HL-60 (cell line): ENCODE data around the gene SLC25A12.

ENCODE experiments used
- DNase-seq, 2 experiments: peaks; one replicate each; pipeline ENCODE4 v3.0.0-alpha.2; 2010 to 2020; ENCODE audit warnings: low read depth in 1 of 2, low spot score in 1 of 2
- H3K27ac ChIP-seq: fragments of 250-450 bp; sonication (Bioruptor Pico); replicated peaks from 2 replicates; pipeline ENCODE4 v1.5.1; 2020; ENCODE audit warnings: mild to moderate bottlenecking, moderate library complexity
- H3K27me3 ChIP-seq: fragments of 250-450 bp; sonication (Bioruptor Pico); 2 replicates; pipeline ENCODE4 v1.5.1; 2021; ENCODE audit warnings: mild to moderate bottlenecking, moderate library complexity; ENCODE audit not compliant: insufficient read depth, poor library complexity, severe bottlenecking
- H3K4me3 ChIP-seq: replicated peaks from 2 replicates; pipeline ENCODE4 v1.5.1; 2011; ENCODE audit warnings: mild to moderate bottlenecking, control low read depth, low read length; ENCODE audit not compliant: insufficient read depth
- GABPA ChIP-seq: IDR thresholded peaks from 2 replicates; pipeline ENCODE4 v1.6.1; 2012; ENCODE audit warnings: low read depth
- POLR2AphosphoS5 ChIP-seq: IDR thresholded peaks from 2 replicates; pipeline ENCODE4 v1.6.1; 2012; ENCODE audit warnings: low read depth
- SPI1 ChIP-seq: IDR thresholded peaks from 2 replicates; pipeline ENCODE4 v1.6.1; 2012; ENCODE audit warnings: low read depth, mild to moderate bottlenecking, borderline replicate concordance
- TF ChIP-seq, protein P1 (sequence below): IDR thresholded peaks from one replicate; pipeline ENCODE4 v1.5.1; 2011; ENCODE audit warnings: low read length, control low read depth, inconsistent platforms; ENCODE audit not compliant: insufficient read depth
- TF ChIP-seq, protein P2 (sequence below): IDR thresholded peaks from 2 replicates; pipeline ENCODE4 v1.6.1; 2012; ENCODE audit warnings: low read depth; ENCODE audit not compliant: insufficient replicate concordance

Gene SLC25A12

GRCh38 chr2:171880774-171881173 lies 13.3 kb downstream of the SLC25A12 start:
- Histone ChIP-seq H3K27ac (no peak overlapping the region), H3K4me3 (no peak overlapping the region), H3K27me3 (no peaks in the 10 kb centered on the region)
- TF ChIP-seq POLR2AphosphoS5, result no peak
- TF ChIP-seq SPI1, result no peak
- TF ChIP-seq, protein P1, sequence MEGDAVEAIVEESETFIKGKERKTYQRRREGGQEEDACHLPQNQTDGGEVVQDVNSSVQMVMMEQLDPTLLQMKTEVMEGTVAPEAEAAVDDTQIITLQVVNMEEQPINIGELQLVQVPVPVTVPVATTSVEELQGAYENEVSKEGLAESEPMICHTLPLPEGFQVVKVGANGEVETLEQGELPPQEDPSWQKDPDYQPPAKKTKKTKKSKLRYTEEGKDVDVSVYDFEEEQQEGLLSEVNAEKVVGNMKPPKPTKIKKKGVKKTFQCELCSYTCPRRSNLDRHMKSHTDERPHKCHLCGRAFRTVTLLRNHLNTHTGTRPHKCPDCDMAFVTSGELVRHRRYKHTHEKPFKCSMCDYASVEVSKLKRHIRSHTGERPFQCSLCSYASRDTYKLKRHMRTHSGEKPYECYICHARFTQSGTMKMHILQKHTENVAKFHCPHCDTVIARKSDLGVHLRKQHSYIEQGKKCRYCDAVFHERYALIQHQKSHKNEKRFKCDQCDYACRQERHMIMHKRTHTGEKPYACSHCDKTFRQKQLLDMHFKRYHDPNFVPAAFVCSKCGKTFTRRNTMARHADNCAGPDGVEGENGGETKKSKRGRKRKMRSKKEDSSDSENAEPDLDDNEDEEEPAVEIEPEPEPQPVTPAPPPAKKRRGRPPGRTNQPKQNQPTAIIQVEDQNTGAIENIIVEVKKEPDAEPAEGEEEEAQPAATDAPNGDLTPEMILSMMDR, result no peak
- no peak for TF ChIP-seq GABPA
- TF ChIP-seq, protein P2, sequence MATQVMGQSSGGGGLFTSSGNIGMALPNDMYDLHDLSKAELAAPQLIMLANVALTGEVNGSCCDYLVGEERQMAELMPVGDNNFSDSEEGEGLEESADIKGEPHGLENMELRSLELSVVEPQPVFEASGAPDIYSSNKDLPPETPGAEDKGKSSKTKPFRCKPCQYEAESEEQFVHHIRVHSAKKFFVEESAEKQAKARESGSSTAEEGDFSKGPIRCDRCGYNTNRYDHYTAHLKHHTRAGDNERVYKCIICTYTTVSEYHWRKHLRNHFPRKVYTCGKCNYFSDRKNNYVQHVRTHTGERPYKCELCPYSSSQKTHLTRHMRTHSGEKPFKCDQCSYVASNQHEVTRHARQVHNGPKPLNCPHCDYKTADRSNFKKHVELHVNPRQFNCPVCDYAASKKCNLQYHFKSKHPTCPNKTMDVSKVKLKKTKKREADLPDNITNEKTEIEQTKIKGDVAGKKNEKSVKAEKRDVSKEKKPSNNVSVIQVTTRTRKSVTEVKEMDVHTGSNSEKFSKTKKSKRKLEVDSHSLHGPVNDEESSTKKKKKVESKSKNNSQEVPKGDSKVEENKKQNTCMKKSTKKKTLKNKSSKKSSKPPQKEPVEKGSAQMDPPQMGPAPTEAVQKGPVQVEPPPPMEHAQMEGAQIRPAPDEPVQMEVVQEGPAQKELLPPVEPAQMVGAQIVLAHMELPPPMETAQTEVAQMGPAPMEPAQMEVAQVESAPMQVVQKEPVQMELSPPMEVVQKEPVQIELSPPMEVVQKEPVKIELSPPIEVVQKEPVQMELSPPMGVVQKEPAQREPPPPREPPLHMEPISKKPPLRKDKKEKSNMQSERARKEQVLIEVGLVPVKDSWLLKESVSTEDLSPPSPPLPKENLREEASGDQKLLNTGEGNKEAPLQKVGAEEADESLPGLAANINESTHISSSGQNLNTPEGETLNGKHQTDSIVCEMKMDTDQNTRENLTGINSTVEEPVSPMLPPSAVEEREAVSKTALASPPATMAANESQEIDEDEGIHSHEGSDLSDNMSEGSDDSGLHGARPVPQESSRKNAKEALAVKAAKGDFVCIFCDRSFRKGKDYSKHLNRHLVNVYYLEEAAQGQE, result no peak
- no peak for DNase-seq

- H3K27ac ChIP-seq, result no peak overlapping the region
- H3K27me3 ChIP-seq, result no peaks in the 10 kb centered on the region
- no peak for TF ChIP-seq POLR2AphosphoS5
- TF ChIP-seq, protein P1, result no peak
- TF ChIP-seq SPI1, result no peak
- TF ChIP-seq, protein P2, result no peak
- no peak for TF ChIP-seq GABPA
- no peak for DNase-seq
- no peak overlapping the region for H3K4me3 ChIP-seq
Measured at GRCh38 chr2:171879865-171880264, 14.2 kb downstream of the SLC25A12 start.

DNA sequence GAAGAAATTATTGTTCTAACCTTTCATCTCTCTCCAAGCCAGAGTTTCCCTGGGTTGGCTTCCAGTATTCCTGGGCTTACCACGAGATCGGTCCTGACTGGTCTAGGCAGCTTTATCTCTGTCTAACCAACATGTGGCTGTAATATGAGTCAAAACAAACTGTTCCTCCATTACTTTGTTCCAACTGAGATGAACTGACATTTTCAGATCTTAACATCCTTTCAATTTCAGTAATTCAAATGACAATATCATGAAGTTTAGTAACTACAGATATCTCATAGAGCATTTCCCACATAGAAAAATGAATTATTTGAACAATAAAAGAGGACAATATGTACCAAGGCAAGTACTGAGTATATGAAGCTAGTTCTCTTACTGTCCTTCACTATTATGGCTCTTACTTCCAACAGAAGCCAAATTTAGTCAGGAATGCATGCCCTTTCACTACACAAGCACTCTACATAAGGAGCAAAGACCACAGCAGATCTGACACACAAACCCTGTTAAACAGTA lies 15.5 kb downstream of the SLC25A12 start:
- TF ChIP-seq GABPA, result no peak
- no peak for TF ChIP-seq POLR2AphosphoS5
- TF ChIP-seq SPI1, result no peak
- TF ChIP-seq, protein P1, result no peak
- TF ChIP-seq, protein P2, result no peak
- DNase-seq, result no peak
- no peaks in the 10 kb centered on the region for H3K27me3 ChIP-seq
- H3K4me3 ChIP-seq, result no peak overlapping the region
- H3K27ac ChIP-seq, result no peak overlapping the region
